ENCODE data around the gene TMEM183A. TPM values are rescaled to one million over a fixed set of nuclear protein-coding genes. Genes with fewer than 3 reads are reported as not detected.

TMEM183A gene
- total and polyA plus RNA-seq, 9 donors: 42.0 to 72.4 (median 46.6) TPM

- Histone ChIP-seq H3K36me3 (no peaks in the 10 kb centered on the region), H3K4me1 (ENCODE audit: insufficient read depth) (no peaks in the 10 kb centered on the region), H3K27me3 (no peaks in the 10 kb centered on the region), H3K9me3 (no peaks in the 10 kb centered on the region), H3K27ac (no peak overlapping the region), H3K4me3 (no peak overlapping the region)
- DNase-seq: no peak
- 84 to 90% (median 88%) methylated on average over 2 of the region's 2 CpGs for WGBS, 3 donors
- TF ChIP-seq EP300 (IDR thresholded peaks at IDR 0.05) (no peak), CTCF (IDR thresholded peaks at IDR 0.05) (no peak)
- intact Hi-C loops (cut with DNase I): no loop called here
Observed at GRCh38 chr1:202989879-202990278, 17.3 kb upstream of the TMEM183A start.

GRCh38 chr1:202991112-202991511, 16.1 kb upstream of the TMEM183A start:
- no peaks in the 10 kb centered on the region for H3K9me3 ChIP-seq
- intact Hi-C loops (cut with DNase I): no loop called here
- no peak overlapping the region for H3K27ac ChIP-seq
- no peak for DNase-seq
- H3K4me3 ChIP-seq: no peak overlapping the region
- H3K36me3 ChIP-seq: no peaks in the 10 kb centered on the region
- TF ChIP-seq CTCF (IDR thresholded peaks at IDR 0.05) (no peak), POLR2A (IDR thresholded peaks at IDR 0.05) (no peak), EP300 (IDR thresholded peaks at IDR 0.05) (no peak)
- H3K4me1 ChIP-seq (ENCODE audit: insufficient read depth): no peaks in the 10 kb centered on the region
- no peaks in the 10 kb centered on the region for H3K27me3 ChIP-seq

GRCh38 chr1:202994756-202995155, 12.4 kb upstream of the TMEM183A start:
- no peaks in the 10 kb centered on the region for H3K9me3 ChIP-seq
- H3K4me3 ChIP-seq: no peak overlapping the region
- H3K27me3 ChIP-seq: no peaks in the 10 kb centered on the region
- DNase-seq: no peak
- H3K4me1 ChIP-seq (ENCODE audit: insufficient read depth): no peaks in the 10 kb centered on the region
- H3K36me3 ChIP-seq: no peaks in the 10 kb centered on the region
- 41 to 65% (median 57%) methylated on average over 3 of the region's 3 CpGs for WGBS, 3 donors
- intact Hi-C loops (cut with DNase I): no loop called here
- H3K27ac ChIP-seq: no peak overlapping the region
- no peak for TF ChIP-seq EP300 (IDR thresholded peaks at IDR 0.05)
- no peak for TF ChIP-seq POLR2A (IDR thresholded peaks at IDR 0.05)
- TF ChIP-seq CTCF (IDR thresholded peaks at IDR 0.05): no peak

- Histone ChIP-seq H3K27me3 (no peaks in the 10 kb centered on the region), H3K36me3 (no peaks in the 10 kb centered on the region), H3K27ac (no peak overlapping the region), H3K4me3 (no peak overlapping the region), H3K9me3 (no peaks in the 10 kb centered on the region), H3K4me1 (ENCODE audit: insufficient read depth) (no peaks in the 10 kb centered on the region)
- intact Hi-C loops (cut with DNase I): no loop called here
- TF ChIP-seq CTCF (IDR thresholded peaks at IDR 0.05): peak; percentile 52 to 63 (median 53)
- TF ChIP-seq EP300 (IDR thresholded peaks at IDR 0.05): no peak
- WGBS, 3 donors: 38 to 41% (median 40%) methylated on average over 14 of the region's 14 CpGs
- DNase-seq: peak in 4 of 5 donors; percentile 19 to 62 (median 42)
Observed at GRCh38 chr1:202998836-202999750, 8.1 kb upstream of the TMEM183A start.

Measured in ovary (tissue), 9 donors.